OCI-LY1 (cell line): ENCODE results near the gene GMDS.

Experiments used
- EZH2 ChIP-seq: fragments of 200-600 bp; sonication (generic), shearing (Covaris generic); IDR thresholded peaks from 2 replicates; pipeline ENCODE4 v1.8.0; 2017; ENCODE audit warnings: borderline replicate concordance, mixed run types, mild to moderate bottlenecking, antibody characterized with exemption, low read length, moderate library complexity, mixed read lengths
- TF ChIP-seq, protein P1 (sequence below): fragments of 200-600 bp; sonication (generic), shearing (Covaris generic); IDR thresholded peaks from 2 replicates; pipeline ENCODE4 v1.5.1; 2017; ENCODE audit warnings: mild to moderate bottlenecking, antibody characterized with exemption, low read length, moderate library complexity, mixed read lengths

DNA sequence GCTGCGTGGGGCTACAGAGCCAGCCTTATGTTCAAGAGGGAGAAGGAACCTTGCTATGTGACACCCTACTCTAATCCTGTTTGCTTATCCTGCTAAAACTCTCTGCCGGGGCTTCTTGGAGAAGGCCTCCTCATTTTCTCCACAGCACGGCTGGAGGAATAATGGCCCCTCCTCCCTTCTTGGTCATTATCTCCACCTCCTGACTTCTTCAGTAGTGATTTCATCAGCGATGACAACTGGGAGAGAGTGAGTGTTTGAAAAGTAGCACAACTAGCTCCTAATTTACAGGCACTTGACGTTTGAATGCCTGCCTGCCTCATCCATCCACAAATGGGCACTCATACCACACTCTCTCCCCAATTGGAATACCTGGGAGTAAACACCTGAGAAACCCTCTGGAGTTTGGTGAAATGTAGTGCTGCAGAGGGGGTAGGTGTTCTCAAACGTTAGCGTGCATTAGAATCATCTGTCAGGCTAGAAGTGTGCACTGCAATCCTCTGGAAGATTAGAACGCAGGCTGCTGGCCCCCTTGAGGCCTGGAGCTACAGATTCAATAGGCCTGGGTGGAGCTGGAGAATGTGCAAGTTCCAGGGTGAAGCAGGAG is 487.2 kb downstream of the GMDS start:
- TF ChIP-seq, protein P1, sequence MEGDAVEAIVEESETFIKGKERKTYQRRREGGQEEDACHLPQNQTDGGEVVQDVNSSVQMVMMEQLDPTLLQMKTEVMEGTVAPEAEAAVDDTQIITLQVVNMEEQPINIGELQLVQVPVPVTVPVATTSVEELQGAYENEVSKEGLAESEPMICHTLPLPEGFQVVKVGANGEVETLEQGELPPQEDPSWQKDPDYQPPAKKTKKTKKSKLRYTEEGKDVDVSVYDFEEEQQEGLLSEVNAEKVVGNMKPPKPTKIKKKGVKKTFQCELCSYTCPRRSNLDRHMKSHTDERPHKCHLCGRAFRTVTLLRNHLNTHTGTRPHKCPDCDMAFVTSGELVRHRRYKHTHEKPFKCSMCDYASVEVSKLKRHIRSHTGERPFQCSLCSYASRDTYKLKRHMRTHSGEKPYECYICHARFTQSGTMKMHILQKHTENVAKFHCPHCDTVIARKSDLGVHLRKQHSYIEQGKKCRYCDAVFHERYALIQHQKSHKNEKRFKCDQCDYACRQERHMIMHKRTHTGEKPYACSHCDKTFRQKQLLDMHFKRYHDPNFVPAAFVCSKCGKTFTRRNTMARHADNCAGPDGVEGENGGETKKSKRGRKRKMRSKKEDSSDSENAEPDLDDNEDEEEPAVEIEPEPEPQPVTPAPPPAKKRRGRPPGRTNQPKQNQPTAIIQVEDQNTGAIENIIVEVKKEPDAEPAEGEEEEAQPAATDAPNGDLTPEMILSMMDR = no peak
- TF ChIP-seq EZH2 = no peak
